Measurements from ENCODE around the gene CFAP206.

CFAP206 gene

GRCh38 chr6:87407901-87408720 lies at the start of gene CFAP206:
CFAP206 (plus strand) TSS chr6:87407972; CDS start chr6:87409840, 1,868 bp downstream.
- peak; percentile 46 for FAIRE-seq
- peak; percentile 85 for DNase-seq (ENCODE audit: insufficient read length, low spot score)

- DNase-seq (ENCODE audit: insufficient read length, low spot score) (no peak), FAIRE-seq (no peak)
Measured at GRCh38 chr6:87364602-87365252, 43.0 kb upstream of the CFAP206 start.

- DNase-seq (ENCODE audit: insufficient read length, low spot score), result peak; percentile 7
Measured at GRCh38 chr6:87366072-87366827, 41.5 kb upstream of the CFAP206 start.

GRCh38 chr6:87366899-87367298 lies 40.9 kb upstream of the CFAP206 start:
- DNase-seq (ENCODE audit: insufficient read length, low spot score), result no peak
- peak; percentile 40 for FAIRE-seq

More at GRCh38 chr6:87366072-87366827, 41.5 kb upstream of the CFAP206 start:
- FAIRE-seq, result peak; percentile 75

- DNase-seq (ENCODE audit: insufficient read length, low spot score), result no peak
- no peak for FAIRE-seq
Measured at GRCh38 chr6:87373377-87373776, 34.4 kb upstream of the CFAP206 start.

GRCh38 chr6:87375315-87375714 lies 32.5 kb upstream of the CFAP206 start:
- FAIRE-seq (no peak), DNase-seq (ENCODE audit: insufficient read length, low spot score) (no peak)

- DNase-seq (ENCODE audit: insufficient read length, low spot score) (no peak), FAIRE-seq (no peak)
Measured at GRCh38 chr6:87376643-87377042, 31.1 kb upstream of the CFAP206 start.

GRCh38 chr6:87378947-87379346 lies 28.8 kb upstream of the CFAP206 start:
- FAIRE-seq, result no peak
- DNase-seq (ENCODE audit: insufficient read length, low spot score), result no peak

- FAIRE-seq (no peak), DNase-seq (ENCODE audit: insufficient read length, low spot score) (no peak)
Measured at GRCh38 chr6:87382861-87383260, 24.9 kb upstream of the CFAP206 start.

- DNase-seq (ENCODE audit: insufficient read length, low spot score) (no peak), FAIRE-seq (no peak)
Measured at GRCh38 chr6:87384038-87384437, 23.7 kb upstream of the CFAP206 start.

- DNase-seq (ENCODE audit: insufficient read length, low spot score) (no peak), FAIRE-seq (no peak)
Measured at GRCh38 chr6:87384449-87384848, 23.3 kb upstream of the CFAP206 start.

- peak; percentile 33 for DNase-seq (ENCODE audit: insufficient read length, low spot score)
- peak; percentile 42 for FAIRE-seq
Measured at GRCh38 chr6:87391334-87391733, 16.4 kb upstream of the CFAP206 start.

GRCh38 chr6:87393026-87393622 lies 14.6 kb upstream of the CFAP206 start:
- DNase-seq (ENCODE audit: insufficient read length, low spot score) (peak; percentile 12), FAIRE-seq (peak; percentile 31)

- no peak for FAIRE-seq
- DNase-seq (ENCODE audit: insufficient read length, low spot score), result no peak
Measured at GRCh38 chr6:87395431-87395830, 12.3 kb upstream of the CFAP206 start.

- DNase-seq (ENCODE audit: insufficient read length, low spot score), result no peak
Measured at GRCh38 chr6:87396595-87397392, 11.0 kb upstream of the CFAP206 start.

GRCh38 chr6:87397656-87398055 lies 10.1 kb upstream of the CFAP206 start:
- no peak for FAIRE-seq

More at GRCh38 chr6:87396595-87397392, 11.0 kb upstream of the CFAP206 start:
- no peak for FAIRE-seq

GRCh38 chr6:87401832-87402231 lies 5.9 kb upstream of the CFAP206 start:
- DNase-seq (ENCODE audit: insufficient read length, low spot score), result no peak

More at GRCh38 chr6:87397656-87398055, 10.1 kb upstream of the CFAP206 start:
- no peak for DNase-seq (ENCODE audit: insufficient read length, low spot score)

GRCh38 chr6:87407561-87407900 lies 241 bp upstream of the CFAP206 start:
- FAIRE-seq, result no peak
- no peak for DNase-seq (ENCODE audit: insufficient read length, low spot score)

More at GRCh38 chr6:87401832-87402231, 5.9 kb upstream of the CFAP206 start:
- no peak for FAIRE-seq

GRCh38 chr6:87408721-87409155 lies 966 bp downstream of the CFAP206 start:
- DNase-seq (ENCODE audit: insufficient read length, low spot score), result no peak

GRCh38 chr6:87419266-87419665 lies 11.5 kb downstream of the CFAP206 start:
- no peak for DNase-seq (ENCODE audit: insufficient read length, low spot score)
- FAIRE-seq, result no peak

More at GRCh38 chr6:87408721-87409155, 966 bp downstream of the CFAP206 start:
- peak; percentile 16 for FAIRE-seq
